T-helper 2 cell treated with Interferon-gamma antibody and Interleukin-4, amounts not matched to agents 100 ng/mL and 5 ng/mL, for 36 hours (primary cell): ENCODE data around the gene CTAG1A. TPM values are rescaled to one million over a fixed set of nuclear protein-coding genes. Genes with fewer than 3 reads are reported as not detected.
"Not testable (repeated sequence)": the region's sequence is repeated elsewhere in the genome, so short reads cannot be mapped to it uniquely, and the experiment has no call there.

ENCODE experiments used
- intact Hi-C: fragments of 100-400 bp; cut with micrococcal nuclease; formaldehyde crosslinking; loops from one replicate; pipeline ENCODE4 v1.15.1; 2023
- total RNA-seq: library from RNA; stranded (reverse); gene quantifications from 2 replicates; pipeline ENCODE4 v1.2.3, GENCODE V29; 2022

The CTAG1A gene
- total RNA-seq, 1 donor from 2014 or later = not detected

GRCh38 chrX:154570361-154570760 is 14.6 kb upstream of the CTAG1A start:
- intact Hi-C loops = not testable (repeated sequence)

GRCh38 chrX:154573061-154573460 is 11.9 kb upstream of the CTAG1A start:
- intact Hi-C loops = not testable (repeated sequence)

GRCh38 chrX:154575076-154575475 is 9.9 kb upstream of the CTAG1A start:
- intact Hi-C loops = not testable (repeated sequence)

GRCh38 chrX:154582994-154583393 is 1.9 kb upstream of the CTAG1A start:
- intact Hi-C loops = not testable (repeated sequence)

DNA sequence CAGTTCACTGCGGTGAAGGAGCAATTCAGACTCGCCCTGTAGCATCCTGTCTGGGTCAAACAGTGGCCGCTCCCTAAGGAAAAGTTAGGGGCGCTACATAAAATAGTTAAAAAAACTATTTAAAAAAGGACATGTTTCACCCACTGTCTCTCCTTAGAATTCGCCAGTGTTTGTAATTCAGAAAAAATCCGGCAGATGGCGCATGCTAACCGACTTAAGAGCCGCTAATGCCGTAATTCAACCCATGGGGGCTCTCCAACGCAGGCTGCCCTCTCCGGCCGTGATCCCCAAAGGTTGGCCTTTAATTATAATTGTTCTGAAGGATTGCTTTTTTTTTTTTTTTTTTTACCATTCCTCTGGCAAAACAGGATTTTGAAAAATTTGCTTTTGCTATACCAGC is 5.5 kb downstream of the CTAG1A start:
- intact Hi-C loops = not testable (repeated sequence)

- intact Hi-C loops = no loop called here
Measured at GRCh38 chrX:154592505-154592904, 7.6 kb downstream of the CTAG1A start.

- intact Hi-C loops = no loop called here
Measured at GRCh38 chrX:154593201-154593600, 8.3 kb downstream of the CTAG1A start.

- intact Hi-C loops = no loop called here
Measured at GRCh38 chrX:154594491-154594890, 9.6 kb downstream of the CTAG1A start.

DNA sequence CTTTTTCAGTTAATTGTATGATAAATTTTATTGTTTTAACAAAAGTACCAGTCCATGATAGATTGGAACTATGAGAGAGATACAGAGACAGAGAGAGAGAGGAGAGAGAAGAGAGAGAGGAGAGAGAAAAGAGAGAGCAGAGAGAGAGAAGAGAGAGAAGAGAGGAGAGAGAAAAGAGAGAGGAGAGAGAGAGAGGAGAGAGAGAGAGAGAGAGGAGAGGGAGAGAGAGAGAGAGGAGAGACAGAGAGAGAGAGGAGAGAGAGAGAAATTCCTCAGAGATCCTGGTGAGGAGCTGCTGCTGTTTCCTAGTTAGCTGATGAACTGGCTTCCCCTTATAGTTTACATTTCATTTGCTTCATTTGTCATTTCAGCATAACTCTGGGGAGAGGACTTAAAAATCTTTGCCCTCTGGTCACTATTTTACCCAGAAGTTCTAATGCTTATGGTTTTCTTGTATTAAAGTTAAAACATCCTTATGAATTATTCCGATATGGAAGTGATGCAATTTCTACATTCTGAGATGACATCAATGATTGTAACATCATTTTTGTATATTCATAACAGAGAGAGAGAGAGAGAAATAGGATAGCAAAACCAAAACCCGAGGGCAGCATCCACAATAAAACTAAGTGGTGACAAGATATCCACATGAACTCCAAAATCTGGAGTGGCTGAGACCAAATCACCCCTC is 10.8 kb downstream of the CTAG1A start:
- intact Hi-C loops = no loop called here

DNA sequence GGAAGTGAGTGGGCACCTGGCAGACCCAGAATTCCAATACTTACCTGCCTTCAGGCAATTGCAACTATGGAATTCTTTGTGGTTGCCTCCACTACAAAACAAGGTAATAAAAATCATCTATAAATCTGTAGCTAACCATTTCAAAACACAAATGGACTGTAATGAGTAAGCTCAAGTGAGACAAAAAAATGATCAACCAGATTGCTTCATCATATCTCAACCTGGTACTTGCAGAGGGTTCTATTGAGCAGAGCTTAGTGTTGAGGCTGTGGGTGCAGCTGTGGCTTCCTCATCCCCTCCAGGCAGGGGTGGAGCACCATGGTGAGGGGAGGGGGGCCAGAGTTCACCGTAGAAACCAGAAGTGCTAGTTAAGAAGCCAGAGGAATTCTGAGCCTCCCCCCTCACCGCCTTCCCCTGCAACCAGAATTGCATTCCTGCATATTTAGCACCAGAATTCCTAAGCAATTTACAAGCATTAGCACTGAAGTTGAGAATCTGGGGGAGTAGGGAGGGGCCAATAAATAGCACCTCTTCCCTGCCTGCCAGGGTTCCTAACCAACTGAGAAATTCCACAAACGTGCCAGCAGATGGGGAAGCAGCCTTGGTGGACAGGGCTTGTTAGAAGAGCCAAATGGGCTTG is 11.5 kb downstream of the CTAG1A start:
- intact Hi-C loops = no loop called here

GRCh38 chrX:154597221-154597620 is 12.3 kb downstream of the CTAG1A start:
- intact Hi-C loops = no loop called here

GRCh38 chrX:154598656-154599055 is 13.7 kb downstream of the CTAG1A start:
- intact Hi-C loops = no loop called here

GRCh38 chrX:154599531-154599930 is 14.6 kb downstream of the CTAG1A start:
- intact Hi-C loops = no loop called here

DNA sequence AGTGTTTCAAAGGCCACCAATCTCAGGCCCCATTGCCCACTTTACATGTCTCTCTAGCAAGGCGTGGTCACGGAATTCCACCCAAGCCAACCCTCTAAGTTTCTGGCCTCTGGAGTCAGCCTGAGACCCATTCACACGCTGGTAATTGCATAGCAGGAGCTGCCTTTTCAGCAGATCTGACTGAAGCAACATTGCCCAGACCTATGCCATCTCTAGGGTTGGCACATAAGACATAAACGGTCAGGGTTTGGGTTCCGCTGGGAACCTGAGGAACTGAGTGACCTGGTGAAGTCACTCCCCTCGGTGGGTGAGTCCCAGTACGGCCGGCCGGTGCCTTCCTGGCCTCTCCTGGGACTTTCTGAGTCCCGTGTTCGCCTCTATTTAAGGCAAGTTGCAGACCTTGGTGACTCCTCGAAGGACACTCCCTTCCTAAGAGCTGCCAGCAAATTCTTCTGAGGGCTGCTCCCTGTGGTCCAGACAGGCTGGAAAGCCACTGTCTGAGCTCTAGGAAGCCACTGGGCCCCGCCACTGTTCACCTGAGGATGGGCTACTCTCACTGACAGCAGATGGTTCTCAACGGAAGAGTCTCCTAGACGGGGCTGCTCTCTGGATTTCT is 15.9 kb downstream of the CTAG1A start:
- intact Hi-C loops = no loop called here

GRCh38 chrX:154602226-154602625 is 17.3 kb downstream of the CTAG1A start:
- intact Hi-C loops = no loop called here

- intact Hi-C loops = no loop called here
Measured at GRCh38 chrX:154602766-154603437, 18.0 kb downstream of the CTAG1A start.

DNA sequence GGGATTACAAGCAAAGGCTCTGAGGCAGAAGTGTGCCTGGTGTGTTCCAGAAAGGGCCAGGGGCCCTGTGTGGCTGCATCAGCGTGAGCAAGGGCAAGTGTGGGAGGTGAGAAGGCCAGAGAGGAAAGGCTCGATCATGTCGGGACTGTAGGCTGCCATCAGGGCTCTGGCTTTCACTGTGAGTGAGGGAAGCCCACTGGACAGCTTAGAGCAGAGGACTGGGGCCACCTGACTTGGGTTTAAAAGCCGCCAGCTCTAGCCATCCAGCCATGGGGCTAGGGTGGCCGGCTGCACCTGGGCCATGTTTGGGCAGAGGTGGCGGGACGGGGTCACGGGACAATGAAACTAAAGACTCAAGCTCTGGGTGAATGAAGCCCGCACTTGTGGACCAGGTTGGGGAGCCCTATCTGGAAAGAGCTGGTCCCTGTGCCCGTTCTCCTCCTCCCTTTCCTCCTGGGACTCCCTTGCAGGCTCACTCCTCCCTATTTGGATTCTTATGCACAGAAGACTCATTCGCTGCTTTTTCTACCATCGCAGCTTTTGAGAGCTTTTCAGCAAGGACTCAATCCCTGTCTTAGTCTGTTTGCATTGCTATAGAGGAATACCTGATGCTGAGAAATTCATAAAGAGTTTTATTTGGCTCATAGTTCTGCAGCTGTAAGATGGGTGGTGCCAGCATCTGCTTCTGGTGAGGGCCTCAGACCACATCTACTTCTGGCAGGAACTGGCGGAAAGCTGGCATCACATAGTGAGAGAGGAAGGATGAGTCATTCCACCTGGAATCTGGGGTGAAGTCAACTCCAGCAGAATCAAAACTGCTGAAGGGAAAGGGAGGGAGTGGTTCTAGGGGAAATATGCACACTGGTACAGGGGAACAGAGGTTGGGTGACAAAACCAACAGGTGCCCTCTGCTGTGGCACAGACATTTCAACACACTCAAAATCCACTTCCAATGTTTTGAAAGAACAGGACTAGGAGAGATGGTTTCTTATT is 18.8 kb downstream of the CTAG1A start:
- intact Hi-C loops = no loop called here

DNA sequence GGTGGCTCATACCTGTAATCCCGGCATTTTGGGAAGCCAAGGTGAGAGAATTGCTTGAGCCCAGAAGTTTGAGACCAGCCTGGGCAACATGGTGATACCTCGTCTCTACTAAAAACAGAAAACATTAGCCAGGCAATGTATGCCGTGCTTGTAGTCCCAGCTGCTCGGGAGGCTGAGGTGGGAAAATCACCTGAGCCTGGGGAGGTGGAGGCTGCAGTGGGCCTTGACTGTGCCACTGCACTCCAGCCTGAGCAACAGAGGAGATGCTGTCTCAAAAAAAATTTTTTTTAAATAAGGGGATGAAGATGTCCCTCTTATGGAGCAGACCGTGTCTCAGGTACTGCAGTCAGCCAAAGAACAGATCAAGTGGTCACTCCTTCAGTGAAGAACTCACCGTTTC is 20.6 kb downstream of the CTAG1A start:
- intact Hi-C loops = no loop called here

- intact Hi-C loops = no loop called here
Measured at GRCh38 chrX:154607370-154607769, 22.4 kb downstream of the CTAG1A start.

GRCh38 chrX:154607976-154608375 is 23.0 kb downstream of the CTAG1A start:
- intact Hi-C loops = not testable (repeated sequence)

DNA sequence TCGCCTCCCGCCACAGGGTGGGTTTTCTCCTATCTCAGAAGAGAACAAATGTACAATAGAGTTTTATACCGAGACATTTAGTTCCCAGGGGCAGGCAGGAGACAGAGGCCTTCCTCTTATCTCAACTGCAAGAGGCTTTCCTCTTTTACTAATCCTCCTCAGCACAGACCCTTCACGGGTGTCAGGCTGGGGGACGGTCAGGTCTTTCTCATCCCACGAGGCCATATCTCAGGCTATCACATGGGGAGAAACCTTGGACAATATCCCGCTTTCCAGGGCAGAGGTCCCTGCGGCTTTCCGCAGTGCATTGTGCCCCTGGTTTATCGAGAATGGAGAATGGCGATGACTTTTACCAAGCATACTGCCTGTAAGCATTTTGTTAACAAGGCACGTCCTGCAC is 23.9 kb downstream of the CTAG1A start:
- intact Hi-C loops = not testable (repeated sequence)
